GM21723 (cell line): Measurements from ENCODE around the gene ADGRG3.
"Not testable (repeated sequence)": the region's sequence is repeated elsewhere in the genome, so short reads cannot be mapped to it uniquely, and the experiment has no call there.

ENCODE experiments used
- ATAC-seq: cut with Tn5 transposase; IDR thresholded peaks from one replicate; pipeline ENCODE4 v1.9.1; 2021; ENCODE audit warnings: mild to moderate bottlenecking, moderate library complexity; ENCODE audit not compliant: unreplicated experiment

The ADGRG3 gene

GRCh38 chr16:57661936-57662906 lies 5.9 kb upstream of the ADGRG3 start:
- no peak for ATAC-seq

- ATAC-seq = no peak
These were observed 4.7 kb upstream of the ADGRG3 start for GRCh38 chr16:57663436-57663835.

GRCh38 chr16:57663917-57664661 lies 4.0 kb upstream of the ADGRG3 start:
- no peak for ATAC-seq

- no peak for ATAC-seq
These were observed 3.5 kb upstream of the ADGRG3 start for GRCh38 chr16:57664662-57665025.

- ATAC-seq = no peak
These were observed 2.6 kb upstream of the ADGRG3 start for GRCh38 chr16:57665541-57665940.

- ATAC-seq = no peak
These were observed 1.6 kb upstream of the ADGRG3 start for GRCh38 chr16:57666353-57667047.

- ATAC-seq = no peak
These were observed 1.0 kb upstream of the ADGRG3 start for GRCh38 chr16:57667048-57667525.

- ATAC-seq = no peak
These were observed 412 bp upstream of the ADGRG3 start for GRCh38 chr16:57667526-57668262.

GRCh38 chr16:57668630-57669475 lies 747 bp downstream of the ADGRG3 start:
- no peak for ATAC-seq

GRCh38 chr16:57669476-57670162 lies 1.5 kb downstream of the ADGRG3 start:
- no peak for ATAC-seq

GRCh38 chr16:57670196-57670595 lies 2.1 kb downstream of the ADGRG3 start:
- ATAC-seq = no peak

- ATAC-seq = not testable (repeated sequence)
These were observed 3.3 kb downstream of the ADGRG3 start for GRCh38 chr16:57671451-57671850.

- ATAC-seq = no peak
These were observed 4.3 kb downstream of the ADGRG3 start for GRCh38 chr16:57672416-57672815.

- no peak for ATAC-seq
These were observed 4.7 kb downstream of the ADGRG3 start for GRCh38 chr16:57672824-57673223.

GRCh38 chr16:57675741-57676551 lies 7.8 kb downstream of the ADGRG3 start:
- no peak for ATAC-seq

GRCh38 chr16:57676553-57677085 lies 8.5 kb downstream of the ADGRG3 start:
- ATAC-seq = no peak

- ATAC-seq = no peak
These were observed 9.7 kb downstream of the ADGRG3 start for GRCh38 chr16:57677622-57678369.
